Naive B cell (primary cell): ENCODE measurements around the gene TCF7L2. TPM values are rescaled to one million over a fixed set of nuclear protein-coding genes. Genes with fewer than 3 reads are reported as not detected.
A peak's percentile ranks its signal among the peaks of the same experiment; 100 is the strongest.

Experiments used
- ATAC-seq, 2 donors: fragments of 150-1000 bp; cut with Tn5 transposase; 2 replicates each; pipeline ENCODE4 v1.10.0; 2021; ENCODE audit warnings: low read depth in 2 of 2, mild to moderate bottlenecking in 2 of 2, moderate library complexity in 2 of 2
- DNase-seq: peaks from one replicate; pipeline ENCODE4 v3.0.0; 2022
- H3K27ac Mint-ChIP-seq, 6 donors: one replicate each; pipeline ENCODE4 v1.8.0; 2020 to 2022; ENCODE audit warnings: mild to moderate bottlenecking in 6 of 6, mixed read lengths in 6 of 6, moderate library complexity in 5 of 6, inconsistent platforms in 2 of 6
- H3K27me3 Mint-ChIP-seq, 3 donors: one replicate each; pipeline ENCODE4 v1.8.0; 2021 to 2022; ENCODE audit warnings: mixed read lengths in 3 of 3, mild to moderate bottlenecking in 1 of 3
- H3K36me3 Mint-ChIP-seq, 2 donors: one replicate each; pipeline ENCODE4 v1.8.0; 2020 to 2022; ENCODE audit warnings: mixed read lengths in 2 of 2, inconsistent platforms in 1 of 2, mild to moderate bottlenecking in 1 of 2
- H3K4me1 Mint-ChIP-seq, 3 donors: one replicate each; pipeline ENCODE4 v1.8.0; 2020 to 2022; ENCODE audit warnings: mixed read lengths in 3 of 3, inconsistent platforms in 1 of 3, mild to moderate bottlenecking in 1 of 3, moderate library complexity in 1 of 3
- H3K4me3 Mint-ChIP-seq, 8 donors: one replicate each; pipeline ENCODE4 v1.8.0; 2020 to 2022; ENCODE audit warnings: mild to moderate bottlenecking in 8 of 8, mixed read lengths in 8 of 8, moderate library complexity in 8 of 8, inconsistent platforms in 2 of 8
- H3K9me3 Mint-ChIP-seq, 7 donors: one replicate each; pipeline ENCODE4 v1.8.0; 2020 to 2022; ENCODE audit warnings: mixed read lengths in 7 of 7, mild to moderate bottlenecking in 5 of 7, inconsistent platforms in 2 of 7, moderate library complexity in 1 of 7
- polyA plus RNA-seq, 6 donors: library from polyadenylated mRNA; unstranded; fragments of 300-500 nt; fragmentation: Illumina TruSeq; gene quantifications; one replicate each; pipeline ENCODE4 v1.2.3, GENCODE V29; 2021; ENCODE audit warnings: low read depth in 6 of 6

Gene TCF7L2
- polyA plus RNA-seq, 6 donors from 2014 or later, result 0.30 TPM; not detected in 5

DNA sequence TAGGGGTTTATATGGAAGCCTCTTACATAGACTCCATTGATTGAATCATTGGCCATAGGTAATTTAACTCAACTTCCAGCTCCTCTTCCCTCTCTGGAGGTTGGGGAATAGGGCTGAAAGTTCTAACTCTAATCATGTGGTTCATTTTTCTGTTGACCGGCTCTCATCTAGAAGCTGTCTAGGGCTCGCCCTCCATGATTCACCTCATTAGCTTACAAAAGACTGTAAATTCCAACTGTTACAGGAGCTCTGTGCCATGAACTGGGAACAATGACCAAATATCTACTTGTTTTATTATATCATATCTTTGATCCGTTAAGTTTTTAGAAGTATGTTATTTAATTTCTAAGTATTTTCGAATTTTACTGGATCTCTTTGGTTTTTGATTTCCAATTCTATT is 263.0 kb downstream of the TCF7L2 start:
- no peak overlapping the region for H3K4me3 Mint-ChIP-seq
- no peak for ATAC-seq

DNA sequence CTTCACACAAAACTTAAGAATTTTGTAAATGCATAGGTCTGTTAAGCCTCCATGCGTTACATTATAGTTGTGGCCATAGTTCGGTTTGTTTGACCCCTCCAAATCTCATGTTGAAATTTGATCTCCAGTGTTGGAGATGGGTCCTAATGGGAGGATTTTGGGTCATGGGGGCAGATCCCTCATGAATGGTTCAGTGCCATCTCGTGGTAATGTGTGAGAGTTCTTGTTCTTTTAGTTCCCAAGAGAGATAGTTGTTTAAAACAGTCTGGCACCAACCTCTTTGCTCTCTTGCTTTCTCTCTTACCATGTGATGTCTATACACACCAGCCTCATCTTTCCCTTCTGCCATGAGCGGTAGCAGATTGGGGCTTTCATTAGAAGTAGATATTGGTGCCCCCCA is 264.3 kb downstream of the TCF7L2 start:
- Mint-ChIP-seq H3K27ac (peak overlapping the region in 1 of 6 donors; percentile 37), H3K9me3 (peaks cover 0 to 17% (median 4%) of the 10 kb centered on the region in 7 donors), H3K4me1 (no peaks in the 10 kb centered on the region), H3K36me3 (peaks cover 0 to 6% of the 10 kb centered on the region in 2 donors), H3K4me3 (no peak overlapping the region), H3K27me3 (no peaks in the 10 kb centered on the region)
- ATAC-seq (no peak), DNase-seq (no peak)

More for the DNA sequence above, 263.0 kb downstream of the TCF7L2 start:
- no peak for DNase-seq
- no peaks in the 10 kb centered on the region for H3K27me3 Mint-ChIP-seq
- H3K4me1 Mint-ChIP-seq, result no peaks in the 10 kb centered on the region
- H3K36me3 Mint-ChIP-seq, result peaks cover 0 to 6% of the 10 kb centered on the region in 2 donors
- H3K27ac Mint-ChIP-seq, result no peak overlapping the region
- H3K9me3 Mint-ChIP-seq, result peaks cover 0 to 30% (median 10%) of the 10 kb centered on the region in 7 donors

DNA sequence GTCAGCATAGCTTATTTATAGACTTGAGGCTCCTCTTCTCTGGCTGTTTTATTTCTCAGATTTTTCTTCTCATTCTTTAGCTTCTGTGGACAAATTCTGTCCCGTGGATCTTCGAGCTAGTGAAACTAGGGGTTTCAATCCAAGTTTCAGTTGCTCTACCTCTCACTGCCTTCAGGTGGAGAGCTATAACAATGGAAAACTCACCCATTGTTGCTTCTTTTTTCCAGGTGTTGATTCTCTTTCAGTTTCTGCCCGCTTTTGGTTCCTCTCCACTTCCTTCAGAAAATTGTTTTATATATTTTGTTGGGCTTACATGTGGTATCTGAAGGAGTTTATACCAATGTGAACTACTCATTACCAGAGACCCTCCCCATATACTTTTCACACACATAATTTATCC is 266.1 kb downstream of the TCF7L2 start:
- ATAC-seq (no peak), DNase-seq (no peak)
- peak overlapping the region in 1 of 6 donors; percentile 9 for H3K27ac Mint-ChIP-seq
- H3K27me3 Mint-ChIP-seq, result no peaks in the 10 kb centered on the region
- no peak overlapping the region for H3K4me3 Mint-ChIP-seq
- peaks cover 0 to 6% of the 10 kb centered on the region in 2 donors for H3K36me3 Mint-ChIP-seq
- no peaks in the 10 kb centered on the region for H3K4me1 Mint-ChIP-seq
- peaks cover 0 to 7% (median 4%) of the 10 kb centered on the region in 7 donors for H3K9me3 Mint-ChIP-seq
